Lower leg skin (tissue), 4 donors: Measurements from ENCODE around the gene ZBTB47. TPM values are rescaled to one million over a fixed set of nuclear protein-coding genes. Genes with fewer than 3 reads are reported as not detected.

Source experiments
- DNase-seq, 2 donors: peaks; one replicate each; pipeline ENCODE4 v3.0.0-alpha.2; 2019; ENCODE audit warnings: low spot score in 2 of 2
- H3K4me3 ChIP-seq: fragments of 200-600 bp; sonication (generic); 2 replicates; pipeline ENCODE4 v1.5.1; 2017; ENCODE audit warnings: mild to moderate bottlenecking, low read depth; ENCODE audit not compliant: poor library complexity, severe bottlenecking
- POLR2A ChIP-seq, 2 donors: fragments of 450-650 bp; IDR thresholded peaks; one replicate each; pipeline ENCODE4 v1.6.1; 2016 to 2017; ENCODE audit warnings: antibody characterized with exemption in 2 of 2, mild to moderate bottlenecking in 1 of 2, moderate library complexity in 1 of 2
- WGBS, 2 donors: methylation state at CpG; one replicate each; pipeline ENCODE4 v1.1.5; 2018; 5-methylcytosine and 5-hydroxymethylcytosine counted together
- intact Hi-C: fragments of 100-400 bp; cut with DNase I; formaldehyde crosslinking; loops from one replicate; pipeline ENCODE4 v1.15.0; 2023; ENCODE audit warnings: low total_unique reads
- total RNA-seq, 4 donors: library from RNA; depleted of rRNA; stranded (reverse); fragments of >200 nt; gene quantifications; one replicate each; pipeline ENCODE4 v1.1.0, GENCODE V29; 2016
- TF ChIP-seq, protein P1 (sequence below), 3 donors: fragments of 450-650 bp; IDR thresholded peaks; one replicate each; pipeline ENCODE4 v1.5.1; 2016; ENCODE audit warnings: antibody characterized with exemption in 3 of 3, mild to moderate bottlenecking in 3 of 3, moderate library complexity in 2 of 3

Gene ZBTB47
- total RNA-seq, 4 donors from 2014 or later = 14.4 to 25.8 (median 21.2) TPM

- peak in 1 of 2 donors; percentile 66 for DNase-seq
- TF ChIP-seq, protein P1, sequence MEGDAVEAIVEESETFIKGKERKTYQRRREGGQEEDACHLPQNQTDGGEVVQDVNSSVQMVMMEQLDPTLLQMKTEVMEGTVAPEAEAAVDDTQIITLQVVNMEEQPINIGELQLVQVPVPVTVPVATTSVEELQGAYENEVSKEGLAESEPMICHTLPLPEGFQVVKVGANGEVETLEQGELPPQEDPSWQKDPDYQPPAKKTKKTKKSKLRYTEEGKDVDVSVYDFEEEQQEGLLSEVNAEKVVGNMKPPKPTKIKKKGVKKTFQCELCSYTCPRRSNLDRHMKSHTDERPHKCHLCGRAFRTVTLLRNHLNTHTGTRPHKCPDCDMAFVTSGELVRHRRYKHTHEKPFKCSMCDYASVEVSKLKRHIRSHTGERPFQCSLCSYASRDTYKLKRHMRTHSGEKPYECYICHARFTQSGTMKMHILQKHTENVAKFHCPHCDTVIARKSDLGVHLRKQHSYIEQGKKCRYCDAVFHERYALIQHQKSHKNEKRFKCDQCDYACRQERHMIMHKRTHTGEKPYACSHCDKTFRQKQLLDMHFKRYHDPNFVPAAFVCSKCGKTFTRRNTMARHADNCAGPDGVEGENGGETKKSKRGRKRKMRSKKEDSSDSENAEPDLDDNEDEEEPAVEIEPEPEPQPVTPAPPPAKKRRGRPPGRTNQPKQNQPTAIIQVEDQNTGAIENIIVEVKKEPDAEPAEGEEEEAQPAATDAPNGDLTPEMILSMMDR (IDR thresholded peaks at IDR 0.05) = no peak
- no peak for TF ChIP-seq POLR2A (IDR thresholded peaks at IDR 0.05)
- intact Hi-C loops = no loop called here
- no peak overlapping the region for H3K4me3 ChIP-seq
- 84 to 88% methylated on average over 5 to 6 of the region's 6 CpGs for WGBS, 2 donors
Measured at GRCh38 chr3:42702982-42703694, 49.6 kb downstream of the ZBTB47 start.

GRCh38 chr3:42703695-42704025 is 50.2 kb downstream of the ZBTB47 start:
- peak in 1 of 2 donors; percentile 69 for DNase-seq
- H3K4me3 ChIP-seq = no peak overlapping the region
- intact Hi-C loops = no loop called here
- 79 to 82% methylated on average over 5 of the region's 5 CpGs for whole genome bisulfite sequencing, 2 donors
- TF ChIP-seq POLR2A (IDR thresholded peaks at IDR 0.05) = no peak
- TF ChIP-seq, protein P1 (IDR thresholded peaks at IDR 0.05) = no peak

GRCh38 chr3:42704136-42704841 is 50.8 kb downstream of the ZBTB47 start:
- TF ChIP-seq POLR2A (IDR thresholded peaks at IDR 0.05) = no peak
- TF ChIP-seq, protein P1 (IDR thresholded peaks at IDR 0.05) = no peak
- no peak overlapping the region for H3K4me3 ChIP-seq
- peak in 1 of 2 donors; percentile 75 for DNase-seq
- intact Hi-C loops = no loop called here
- WGBS, 2 donors = 79 to 80% methylated on average over 8 of the region's 8 CpGs

- 85% methylated on average over 6 to 7 of the region's 7 CpGs for WGBS, 2 donors
Measured at GRCh38 chr3:42705058-42705767, 51.7 kb downstream of the ZBTB47 start.

GRCh38 chr3:42705962-42706585 is 52.6 kb downstream of the ZBTB47 start:
- intact Hi-C loops = no loop called here
- 64 to 71% methylated on average over 10 of the region's 10 CpGs for WGBS, 2 donors
- DNase-seq = peak in 1 of 2 donors; percentile 74
- no peak overlapping the region for H3K4me3 ChIP-seq
- TF ChIP-seq, protein P1 (IDR thresholded peaks at IDR 0.05) = no peak
- TF ChIP-seq POLR2A (IDR thresholded peaks at IDR 0.05) = no peak

More at GRCh38 chr3:42705058-42705767, 51.7 kb downstream of the ZBTB47 start:
- DNase-seq = peak in 1 of 2 donors; percentile 69
- intact Hi-C loops = no loop called here
- no peak overlapping the region for H3K4me3 ChIP-seq
- TF ChIP-seq POLR2A (IDR thresholded peaks at IDR 0.05) = no peak
- TF ChIP-seq, protein P1 (IDR thresholded peaks at IDR 0.05) = no peak
